ENCODE measurements around the gene YTHDF2.
A peak's percentile ranks its signal among the peaks of the same experiment; 100 is the strongest.
"Not testable (repeated sequence)": the region's sequence is repeated elsewhere in the genome, so short reads cannot be mapped to it uniquely, and the experiment has no call there.

YTHDF2 gene

GRCh38 chr1:28761189-28761588 is 24.4 kb downstream of the YTHDF2 start:
- no peak for DNase-seq

GRCh38 chr1:28766532-28767183 is 29.9 kb downstream of the YTHDF2 start:
- DNase-seq, result no peak

GRCh38 chr1:28770601-28771165 is 33.9 kb downstream of the YTHDF2 start:
- no peak for DNase-seq

- DNase-seq, result not testable (repeated sequence)
Measured at GRCh38 chr1:28771921-28772320, 35.2 kb downstream of the YTHDF2 start.

GRCh38 chr1:28773105-28773504 is 36.4 kb downstream of the YTHDF2 start:
- DNase-seq, result no peak

- DNase-seq, result peak; percentile 51 to 70 (median 60)
Measured at GRCh38 chr1:28775121-28775942, 38.6 kb downstream of the YTHDF2 start.

- DNase-seq, result no peak
Measured at GRCh38 chr1:28776341-28776740, 39.6 kb downstream of the YTHDF2 start.

GRCh38 chr1:28778021-28778420 is 41.3 kb downstream of the YTHDF2 start:
- no peak for DNase-seq

GRCh38 chr1:28779751-28780408 is 43.1 kb downstream of the YTHDF2 start:
- no peak for DNase-seq

- DNase-seq, result no peak
Measured at GRCh38 chr1:28781305-28781704, 44.6 kb downstream of the YTHDF2 start.

- DNase-seq, result no peak
Measured at GRCh38 chr1:28782011-28782410, 45.3 kb downstream of the YTHDF2 start.

GRCh38 chr1:28783363-28783762 is 46.6 kb downstream of the YTHDF2 start:
- DNase-seq, result no peak

- DNase-seq, result no peak
Measured at GRCh38 chr1:28789412-28789811, 52.7 kb downstream of the YTHDF2 start.

GRCh38 chr1:28789816-28790215 is 53.1 kb downstream of the YTHDF2 start:
- no peak for DNase-seq

GRCh38 chr1:28790377-28791035 is 53.8 kb downstream of the YTHDF2 start:
- no peak for DNase-seq

- not testable (repeated sequence) for DNase-seq
Measured at GRCh38 chr1:28791929-28792328, 55.2 kb downstream of the YTHDF2 start.

- no peak for DNase-seq
Measured at GRCh38 chr1:28792644-28793121, 55.9 kb downstream of the YTHDF2 start.

GRCh38 chr1:28794582-28794981 is 57.8 kb downstream of the YTHDF2 start:
- not testable (repeated sequence) for DNase-seq

- no peak for DNase-seq
Measured at GRCh38 chr1:28796352-28797211, 59.8 kb downstream of the YTHDF2 start.

GRCh38 chr1:28800324-28800723 is 63.6 kb downstream of the YTHDF2 start:
- no peak for DNase-seq

- no peak for DNase-seq
Measured at GRCh38 chr1:28801461-28801860, 64.7 kb downstream of the YTHDF2 start.

- DNase-seq, result no peak
Measured at GRCh38 chr1:28803051-28803450, 66.3 kb downstream of the YTHDF2 start.
